ENCODE results near the gene BEND2. TPM values are rescaled to one million over a fixed set of nuclear protein-coding genes. Genes with fewer than 3 reads are reported as not detected.

The BEND2 gene
- not detected in 5 replicates for total RNA-seq (2022; extraction: Qiagen RNA extraction)

GRCh38 chrX:18220786-18221185 is at the start of gene BEND2:
BEND2 (minus strand) TSS chrX:18220886; CDS start chrX:18220750, 136 bp downstream.

Other genes starting within 250 kb of the BEND2 start
- gene SCML2, start 133.8 kb upstream of the BEND2 start, total RNA-seq (2022; extraction: Qiagen RNA extraction): 7.2 to 8.3 TPM (median 7.3 TPM) in 5 replicates
- 3.8 to 6.1 TPM (median 5.5 TPM) in 5 replicates for gene CDKL5, start 204.7 kb upstream of the BEND2 start, total RNA-seq (2022; extraction: Qiagen RNA extraction)

Data from A549 treated with Mapracorat at 1 μM for 4 hours (cell line).